Subcutaneous adipose tissue (tissue), 4 donors: ENCODE measurements around the gene CDC42EP4. TPM values are rescaled to one million over a fixed set of nuclear protein-coding genes. Genes with fewer than 3 reads are reported as not detected.

Experiments used
- CTCF ChIP-seq: fragments of 450-650 bp; IDR thresholded peaks from one replicate; pipeline ENCODE4 v1.5.1; 2016; ENCODE audit warnings: low read depth, mild to moderate bottlenecking, control low read depth, antibody characterized with exemption, moderate library complexity
- total RNA-seq, 4 donors: library from RNA; depleted of rRNA; stranded (reverse); fragments of >200 nt; gene quantifications; one replicate each; pipeline ENCODE4 v1.1.0, GENCODE V29; 2016

CDC42EP4 gene
- total RNA-seq, 4 donors from 2014 or later: 39.9 to 200 (median 75.4) TPM

GRCh38 chr17:73357318-73357717 lies 45.5 kb upstream of the CDC42EP4 start:
- TF ChIP-seq CTCF: no peak

- TF ChIP-seq CTCF: no peak
These were observed 44.9 kb upstream of the CDC42EP4 start for GRCh38 chr17:73356561-73357170.

- no peak for TF ChIP-seq CTCF
These were observed 42.9 kb upstream of the CDC42EP4 start for GRCh38 chr17:73354423-73355284.

- TF ChIP-seq CTCF: no peak
These were observed 40.5 kb upstream of the CDC42EP4 start for GRCh38 chr17:73352261-73352660.

GRCh38 chr17:73351764-73352163 lies 40.0 kb upstream of the CDC42EP4 start:
- no peak for TF ChIP-seq CTCF

- no peak for TF ChIP-seq CTCF
These were observed 39.1 kb upstream of the CDC42EP4 start for GRCh38 chr17:73350864-73351263.

GRCh38 chr17:73349647-73350046 lies 37.8 kb upstream of the CDC42EP4 start:
- TF ChIP-seq CTCF: no peak
